ENCODE data around the gene INVS. TPM values are rescaled to one million over a fixed set of nuclear protein-coding genes. Genes with fewer than 3 reads are reported as not detected.

INVS gene
- polyA plus RNA-seq, 1 of the 3 experiments (the other 2 are of a cell fraction): 8.1 TPM

DNA sequence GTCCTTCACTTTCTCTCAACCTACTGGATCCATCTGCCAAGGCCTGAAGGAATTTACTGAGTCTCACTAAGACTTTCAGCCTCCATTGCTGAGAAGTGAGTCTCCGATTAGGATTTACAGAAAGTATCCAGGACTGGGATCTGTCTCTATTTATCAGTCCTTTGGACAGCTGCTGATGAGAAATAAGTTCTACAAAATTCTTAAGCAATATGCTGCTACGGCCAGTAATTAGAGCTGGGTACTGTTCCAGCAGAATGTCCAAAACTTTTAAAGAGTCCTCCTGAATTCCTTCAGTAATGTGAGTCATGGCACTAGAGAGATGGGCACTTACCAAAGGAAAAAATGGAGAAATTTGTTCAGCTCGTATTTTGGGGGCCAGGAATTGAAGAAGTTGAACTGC, 247.8 kb downstream of the INVS start:
- no peaks in the 10 kb centered on the region for H3K9me3 ChIP-seq
- H3K36me3 ChIP-seq (replicated peaks in 1 of 2; ENCODE audit: control insufficient read depth in 1 of 2, insufficient read depth in 2 of 2, low read length in 1 of 2): peaks cover 42 to 48% of the 10 kb centered on the region in 2 experiments
- TF ChIP-seq, protein P1, sequence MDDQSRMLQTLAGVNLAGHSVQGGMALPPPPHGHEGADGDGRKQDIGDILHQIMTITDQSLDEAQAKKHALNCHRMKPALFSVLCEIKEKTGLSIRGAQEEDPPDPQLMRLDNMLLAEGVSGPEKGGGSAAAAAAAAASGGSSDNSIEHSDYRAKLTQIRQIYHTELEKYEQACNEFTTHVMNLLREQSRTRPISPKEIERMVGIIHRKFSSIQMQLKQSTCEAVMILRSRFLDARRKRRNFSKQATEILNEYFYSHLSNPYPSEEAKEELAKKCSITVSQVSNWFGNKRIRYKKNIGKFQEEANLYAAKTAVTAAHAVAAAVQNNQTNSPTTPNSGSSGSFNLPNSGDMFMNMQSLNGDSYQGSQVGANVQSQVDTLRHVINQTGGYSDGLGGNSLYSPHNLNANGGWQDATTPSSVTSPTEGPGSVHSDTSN (IDR thresholded peaks at IDR 0.05): peak; percentile 41; the same call in 1 of the 2 replicates
- TF ChIP-seq, protein P2, sequence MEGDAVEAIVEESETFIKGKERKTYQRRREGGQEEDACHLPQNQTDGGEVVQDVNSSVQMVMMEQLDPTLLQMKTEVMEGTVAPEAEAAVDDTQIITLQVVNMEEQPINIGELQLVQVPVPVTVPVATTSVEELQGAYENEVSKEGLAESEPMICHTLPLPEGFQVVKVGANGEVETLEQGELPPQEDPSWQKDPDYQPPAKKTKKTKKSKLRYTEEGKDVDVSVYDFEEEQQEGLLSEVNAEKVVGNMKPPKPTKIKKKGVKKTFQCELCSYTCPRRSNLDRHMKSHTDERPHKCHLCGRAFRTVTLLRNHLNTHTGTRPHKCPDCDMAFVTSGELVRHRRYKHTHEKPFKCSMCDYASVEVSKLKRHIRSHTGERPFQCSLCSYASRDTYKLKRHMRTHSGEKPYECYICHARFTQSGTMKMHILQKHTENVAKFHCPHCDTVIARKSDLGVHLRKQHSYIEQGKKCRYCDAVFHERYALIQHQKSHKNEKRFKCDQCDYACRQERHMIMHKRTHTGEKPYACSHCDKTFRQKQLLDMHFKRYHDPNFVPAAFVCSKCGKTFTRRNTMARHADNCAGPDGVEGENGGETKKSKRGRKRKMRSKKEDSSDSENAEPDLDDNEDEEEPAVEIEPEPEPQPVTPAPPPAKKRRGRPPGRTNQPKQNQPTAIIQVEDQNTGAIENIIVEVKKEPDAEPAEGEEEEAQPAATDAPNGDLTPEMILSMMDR (IDR thresholded peaks at IDR 0.05): no peak
- TF ChIP-seq TAF1 (IDR thresholded peaks at IDR 0.05; ENCODE audit: borderline replicate concordance, low read depth, low read length): no peak
- TF ChIP-seq, protein P3, sequence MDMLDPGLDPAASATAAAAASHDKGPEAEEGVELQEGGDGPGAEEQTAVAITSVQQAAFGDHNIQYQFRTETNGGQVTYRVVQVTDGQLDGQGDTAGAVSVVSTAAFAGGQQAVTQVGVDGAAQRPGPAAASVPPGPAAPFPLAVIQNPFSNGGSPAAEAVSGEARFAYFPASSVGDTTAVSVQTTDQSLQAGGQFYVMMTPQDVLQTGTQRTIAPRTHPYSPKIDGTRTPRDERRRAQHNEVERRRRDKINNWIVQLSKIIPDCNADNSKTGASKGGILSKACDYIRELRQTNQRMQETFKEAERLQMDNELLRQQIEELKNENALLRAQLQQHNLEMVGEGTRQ (IDR thresholded peaks at IDR 0.05; ENCODE audit: borderline replicate concordance, low read depth, low read length): no peak
- TF ChIP-seq, protein P4, sequence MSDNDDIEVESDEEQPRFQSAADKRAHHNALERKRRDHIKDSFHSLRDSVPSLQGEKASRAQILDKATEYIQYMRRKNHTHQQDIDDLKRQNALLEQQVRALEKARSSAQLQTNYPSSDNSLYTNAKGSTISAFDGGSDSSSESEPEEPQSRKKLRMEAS (IDR thresholded peaks at IDR 0.05; ENCODE audit: low read depth): no peak
- H3K4me2 ChIP-seq: no peak overlapping the region; the same call in 1 of the 2 replicates
- WGBS (ENCODE audit: low lambda C conversion rate): 64% methylated on average over 3 of the region's 3 CpGs
- peak overlapping the region in 1 of 2 experiments; percentile 30; a peak in 1 of 4 replicates for H3K27ac ChIP-seq (ENCODE audit: low read depth in 2 of 2, low read length in 1 of 2)
- no peak overlapping the region for H3K4me3 ChIP-seq (ENCODE audit: low read depth in 2 of 2, low read length in 1 of 2)
- no peak overlapping the region for H3K9ac ChIP-seq
- no peak for DNase-seq
- ChIA-PET CTCF (interaction anchor here (1.4 to 4.6 kb wide), 2 partner anchors 23 to 91 kb away, joined by 4 to 22 read pairs; no protein-coding TSS in a partner anchor), POLR2A (no interaction called here)
- no peak overlapping the region for H2AFZ ChIP-seq (ENCODE audit: low read depth)
- no peaks in the 10 kb centered on the region for H3K27me3 ChIP-seq (ENCODE audit: insufficient read depth)
- peaks cover 7 to 22% of the 10 kb centered on the region in 2 experiments; a peak in 3 of 4 replicates for H3K4me1 ChIP-seq (ENCODE audit: control insufficient read depth in 1 of 2, insufficient read depth in 2 of 2, low read depth in 1 of 2, low read length in 1 of 2)
- H3K79me2 ChIP-seq (ENCODE audit: insufficient read depth): peaks cover 99% of the 10 kb centered on the region
- no peaks in the 10 kb centered on the region for H3K9me2 ChIP-seq
- H4K20me1 ChIP-seq (ENCODE audit: insufficient read depth): peaks cover 44% of the 10 kb centered on the region
- H3F3A ChIP-seq (replicated peaks; ENCODE audit: insufficient read depth): no peaks in the 10 kb centered on the region

DNA sequence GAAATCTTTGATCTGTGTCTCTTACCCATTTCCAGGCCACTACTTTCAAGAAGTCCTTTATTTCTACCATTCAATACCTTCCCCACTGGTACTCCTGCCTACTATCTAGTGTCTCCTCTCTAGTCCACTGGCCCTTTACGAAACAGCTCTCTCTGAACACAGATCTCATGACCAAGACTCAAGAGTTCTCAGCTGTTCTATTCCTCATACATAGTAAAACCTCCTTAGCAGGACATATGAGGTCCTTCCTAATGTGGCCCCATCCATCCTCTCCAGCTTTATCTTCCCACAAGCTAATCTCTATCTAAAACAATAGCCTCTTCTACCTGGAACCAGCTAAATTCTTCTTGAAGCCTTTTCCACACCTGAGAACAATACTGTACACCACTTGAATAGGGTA, 251.1 kb downstream of the INVS start:
- H3K4me3 ChIP-seq (ENCODE audit: low read depth in 2 of 2, low read length in 1 of 2): no peak overlapping the region

More for the DNA sequence above, 251.1 kb downstream of the INVS start:
- TF ChIP-seq POLR2AphosphoS5 (IDR thresholded peaks at IDR 0.05; ENCODE audit: low read depth, low read length) (no peak), SIN3A (IDR thresholded peaks at IDR 0.05; ENCODE audit: borderline replicate concordance, low read depth, low read length) (no peak), GABPA (IDR thresholded peaks at IDR 0.05; ENCODE audit: low read depth) (no peak), JUND (IDR thresholded peaks at IDR 0.05) (no peak), EZH2phosphoT487 (IDR thresholded peaks at IDR 0.05; ENCODE audit: borderline replicate concordance, low read depth) (no peak), FOSL2 (IDR thresholded peaks at IDR 0.05; ENCODE audit: borderline replicate concordance, low read depth) (no peak), RAD21 (IDR thresholded peaks at IDR 0.05; ENCODE audit: low read length) (no peak), MEF2A (IDR thresholded peaks at IDR 0.05; ENCODE audit: borderline replicate concordance, low read depth) (no peak), TCF12 (IDR thresholded peaks at IDR 0.05) (no peak), TEAD4 (IDR thresholded peaks at IDR 0.05; ENCODE audit: borderline replicate concordance, insufficient read depth) (no peak), RXRA (IDR thresholded peaks at IDR 0.05; ENCODE audit: borderline replicate concordance, low read depth) (no peak), RFX5 (IDR thresholded peaks at IDR 0.05; ENCODE audit: low read length) (no peak), CHD2 (IDR thresholded peaks at IDR 0.05; ENCODE audit: low read length, partially characterized antibody) (no peak)
- TF ChIP-seq, protein P4 (IDR thresholded peaks at IDR 0.05; ENCODE audit: low read depth): no peak
- TF ChIP-seq, protein P1 (IDR thresholded peaks at IDR 0.05): no peak
- TF ChIP-seq, protein P5, sequence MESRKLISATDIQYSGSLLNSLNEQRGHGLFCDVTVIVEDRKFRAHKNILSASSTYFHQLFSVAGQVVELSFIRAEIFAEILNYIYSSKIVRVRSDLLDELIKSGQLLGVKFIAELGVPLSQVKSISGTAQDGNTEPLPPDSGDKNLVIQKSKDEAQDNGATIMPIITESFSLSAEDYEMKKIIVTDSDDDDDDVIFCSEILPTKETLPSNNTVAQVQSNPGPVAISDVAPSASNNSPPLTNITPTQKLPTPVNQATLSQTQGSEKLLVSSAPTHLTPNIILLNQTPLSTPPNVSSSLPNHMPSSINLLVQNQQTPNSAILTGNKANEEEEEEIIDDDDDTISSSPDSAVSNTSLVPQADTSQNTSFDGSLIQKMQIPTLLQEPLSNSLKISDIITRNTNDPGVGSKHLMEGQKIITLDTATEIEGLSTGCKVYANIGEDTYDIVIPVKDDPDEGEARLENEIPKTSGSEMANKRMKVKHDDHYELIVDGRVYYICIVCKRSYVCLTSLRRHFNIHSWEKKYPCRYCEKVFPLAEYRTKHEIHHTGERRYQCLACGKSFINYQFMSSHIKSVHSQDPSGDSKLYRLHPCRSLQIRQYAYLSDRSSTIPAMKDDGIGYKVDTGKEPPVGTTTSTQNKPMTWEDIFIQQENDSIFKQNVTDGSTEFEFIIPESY (IDR thresholded peaks at IDR 0.05; ENCODE audit: borderline replicate concordance, low read depth): no peak
- WGBS (ENCODE audit: low lambda C conversion rate): 100% methylated on average over 1 of the region's 1 CpG
- Histone ChIP-seq H3K4me1 (ENCODE audit: control insufficient read depth in 1 of 2, insufficient read depth in 2 of 2, low read depth in 1 of 2, low read length in 1 of 2) (peaks cover 11 to 22% of the 10 kb centered on the region in 2 experiments; a peak in 3 of 4 replicates), H3K4me2 (peak overlapping the region; percentile 62; the same call in 1 of the 2 replicates), H3K9ac (no peak overlapping the region), H2AFZ (ENCODE audit: low read depth) (no peak overlapping the region), H3K79me2 (ENCODE audit: insufficient read depth) (peaks cover 79% of the 10 kb centered on the region), H4K20me1 (ENCODE audit: insufficient read depth) (peaks cover 44% of the 10 kb centered on the region), H3K36me3 (replicated peaks in 1 of 2; ENCODE audit: control insufficient read depth in 1 of 2, insufficient read depth in 2 of 2, low read length in 1 of 2) (peaks cover 28 to 37% of the 10 kb centered on the region in 2 experiments), H3K9me2 (no peaks in the 10 kb centered on the region), H3K27me3 (ENCODE audit: insufficient read depth) (no peaks in the 10 kb centered on the region), H3K27ac (ENCODE audit: low read depth in 2 of 2, low read length in 1 of 2) (no peak overlapping the region), H3F3A (replicated peaks; ENCODE audit: insufficient read depth) (no peaks in the 10 kb centered on the region), H3K9me3 (no peaks in the 10 kb centered on the region)
- no peak for DNase-seq
- POLR2A ChIA-PET: no interaction called here
- CTCF ChIA-PET: interaction anchor here (1.9 to 3.0 kb wide), 2 partner anchors 26 to 251 kb away, joined by 5 to 17 read pairs; no protein-coding TSS in a partner anchor

All from SK-N-SH (cell line).